ENCODE data around the gene CD2.

CD2 gene

DNA sequence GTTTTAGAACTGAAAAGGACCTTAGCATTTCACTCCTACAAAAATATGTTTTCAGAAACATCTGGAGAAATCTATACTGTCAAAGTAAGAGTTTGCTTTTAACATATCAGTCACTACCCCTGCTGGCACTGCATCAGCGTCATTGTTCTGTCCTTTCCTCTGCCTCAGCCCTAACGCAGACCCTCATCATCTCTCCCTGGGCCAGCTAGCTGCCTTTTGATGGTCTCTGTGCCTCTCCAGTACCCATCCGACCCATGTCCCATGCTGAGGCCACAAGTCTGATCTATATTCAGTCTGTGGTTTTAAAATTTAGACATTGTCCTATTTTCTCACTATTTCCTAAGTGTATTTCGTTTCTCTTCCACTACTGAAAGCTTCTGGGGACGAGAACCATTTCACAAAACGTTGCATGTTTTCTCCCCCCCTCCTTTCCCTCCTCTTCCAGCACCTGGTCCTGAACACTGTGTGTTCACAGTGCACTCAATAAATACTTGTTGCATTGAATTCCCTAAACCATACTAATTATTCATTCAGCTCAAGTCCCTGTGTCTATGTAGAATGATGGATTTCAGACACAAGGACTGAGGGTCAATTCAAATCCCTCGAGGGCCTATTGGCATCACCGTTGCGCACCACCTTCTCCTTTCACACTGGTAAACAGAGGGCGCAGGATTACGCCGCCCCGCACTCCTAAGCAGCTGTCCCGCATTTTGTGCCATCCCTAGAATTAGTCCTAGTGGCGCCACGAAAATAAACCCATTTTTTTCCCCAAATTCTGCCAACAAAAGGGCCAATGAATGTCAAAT, 53.4 kb downstream of the CD2 start:
- TF ChIP-seq, protein P1, sequence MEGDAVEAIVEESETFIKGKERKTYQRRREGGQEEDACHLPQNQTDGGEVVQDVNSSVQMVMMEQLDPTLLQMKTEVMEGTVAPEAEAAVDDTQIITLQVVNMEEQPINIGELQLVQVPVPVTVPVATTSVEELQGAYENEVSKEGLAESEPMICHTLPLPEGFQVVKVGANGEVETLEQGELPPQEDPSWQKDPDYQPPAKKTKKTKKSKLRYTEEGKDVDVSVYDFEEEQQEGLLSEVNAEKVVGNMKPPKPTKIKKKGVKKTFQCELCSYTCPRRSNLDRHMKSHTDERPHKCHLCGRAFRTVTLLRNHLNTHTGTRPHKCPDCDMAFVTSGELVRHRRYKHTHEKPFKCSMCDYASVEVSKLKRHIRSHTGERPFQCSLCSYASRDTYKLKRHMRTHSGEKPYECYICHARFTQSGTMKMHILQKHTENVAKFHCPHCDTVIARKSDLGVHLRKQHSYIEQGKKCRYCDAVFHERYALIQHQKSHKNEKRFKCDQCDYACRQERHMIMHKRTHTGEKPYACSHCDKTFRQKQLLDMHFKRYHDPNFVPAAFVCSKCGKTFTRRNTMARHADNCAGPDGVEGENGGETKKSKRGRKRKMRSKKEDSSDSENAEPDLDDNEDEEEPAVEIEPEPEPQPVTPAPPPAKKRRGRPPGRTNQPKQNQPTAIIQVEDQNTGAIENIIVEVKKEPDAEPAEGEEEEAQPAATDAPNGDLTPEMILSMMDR (conservative IDR thresholded peaks at IDR 0.05; ENCODE audit: low read depth, low read length) = no peak
- no peak for DNase-seq (ENCODE audit: low read depth)
- no peak overlapping the region for H3K4me3 ChIP-seq (ENCODE audit: low read depth, low read length)

DNA sequence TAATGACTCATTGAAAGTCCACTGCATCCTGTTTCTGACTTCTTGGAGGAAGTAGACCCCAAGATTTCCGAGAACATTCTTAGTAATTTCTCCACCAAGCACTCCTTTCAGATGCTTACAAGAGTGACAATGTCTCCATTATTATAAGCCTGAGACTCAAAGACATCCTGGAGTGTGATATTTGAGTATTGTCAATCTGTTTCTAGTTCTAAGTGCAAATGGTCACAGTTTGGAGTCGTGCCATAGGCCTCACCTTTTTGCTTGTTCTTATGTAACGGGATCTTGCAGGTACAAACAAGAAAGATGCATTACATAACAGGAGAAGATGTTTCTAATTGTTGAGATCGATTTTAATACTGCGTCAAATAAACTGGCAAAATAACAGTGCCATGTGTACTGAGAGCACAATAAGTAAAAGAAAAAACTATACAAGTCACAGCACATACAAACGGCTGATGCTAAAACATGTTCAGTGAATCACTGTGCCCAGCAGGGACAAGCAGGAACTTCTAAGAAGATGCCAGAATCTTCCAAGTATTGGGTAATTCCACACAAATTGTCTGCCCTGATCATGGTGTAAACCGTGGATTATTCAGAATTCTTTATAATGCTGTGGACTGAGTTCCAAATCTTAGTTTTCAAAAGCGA, 54.1 kb downstream of the CD2 start:
- no peak overlapping the region for H3K4me3 ChIP-seq (ENCODE audit: low read depth, low read length)
- no peak for DNase-seq (ENCODE audit: low read depth)
- TF ChIP-seq, protein P1 (conservative IDR thresholded peaks at IDR 0.05; ENCODE audit: low read depth, low read length) = no peak

DNA sequence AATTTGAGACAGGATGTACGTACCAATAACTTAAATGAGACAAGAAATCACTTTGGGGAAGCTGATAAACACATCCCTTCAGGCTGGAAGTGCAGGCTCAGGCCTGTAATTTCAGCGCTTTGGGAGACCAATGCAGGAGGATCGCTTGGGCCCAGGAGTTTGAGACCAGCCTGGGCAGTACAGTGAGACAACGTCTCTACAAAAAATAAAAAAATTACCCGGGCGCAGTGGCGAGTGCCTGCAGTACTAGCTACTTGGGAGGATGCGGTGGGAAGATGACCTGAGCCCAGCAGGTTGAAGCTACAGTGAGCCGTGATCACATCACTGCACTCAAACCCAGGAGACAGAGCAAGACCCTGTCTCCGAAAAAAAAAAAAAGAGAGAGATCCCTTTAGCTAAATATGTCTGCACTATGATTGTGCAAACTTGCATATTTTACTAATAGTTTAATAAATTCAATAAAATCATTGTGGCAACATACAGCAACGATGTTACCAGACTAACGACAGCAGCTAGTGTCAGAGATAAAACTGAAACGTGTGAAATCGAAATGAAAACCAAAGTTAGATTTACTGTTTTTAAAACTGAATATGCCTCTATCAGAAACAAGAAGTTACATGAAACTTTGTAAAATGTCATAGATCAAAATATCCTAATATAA, 54.7 kb downstream of the CD2 start:
- TF ChIP-seq, protein P1 (conservative IDR thresholded peaks at IDR 0.05; ENCODE audit: low read depth, low read length) = no peak
- DNase-seq (ENCODE audit: low read depth) = no peak
- no peak overlapping the region for H3K4me3 ChIP-seq (ENCODE audit: low read depth, low read length)

DNA sequence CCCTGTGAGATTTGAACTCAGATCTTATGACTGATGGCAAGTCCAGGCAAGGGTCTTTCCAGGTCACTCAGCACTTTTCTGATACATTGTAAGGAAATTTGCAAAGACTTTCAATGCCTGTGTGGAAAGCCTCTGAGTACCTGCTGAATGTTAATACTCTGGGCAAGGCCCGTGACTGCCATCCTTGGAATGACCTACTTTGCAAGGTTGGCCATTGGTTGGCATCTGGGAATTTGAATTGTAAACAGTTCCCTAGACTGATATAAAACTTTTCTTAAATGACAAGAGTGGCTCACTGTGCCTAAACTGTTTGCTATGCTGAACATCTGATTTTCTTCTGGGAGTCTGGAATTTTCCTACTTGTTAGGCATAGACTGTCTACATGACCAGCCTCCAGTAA, 57.1 kb downstream of the CD2 start:
- DNase-seq (ENCODE audit: low read depth) = no peak
- no peak overlapping the region for H3K4me3 ChIP-seq (ENCODE audit: low read depth, low read length)
- TF ChIP-seq, protein P1 (conservative IDR thresholded peaks at IDR 0.05; ENCODE audit: low read depth, low read length) = no peak

DNA sequence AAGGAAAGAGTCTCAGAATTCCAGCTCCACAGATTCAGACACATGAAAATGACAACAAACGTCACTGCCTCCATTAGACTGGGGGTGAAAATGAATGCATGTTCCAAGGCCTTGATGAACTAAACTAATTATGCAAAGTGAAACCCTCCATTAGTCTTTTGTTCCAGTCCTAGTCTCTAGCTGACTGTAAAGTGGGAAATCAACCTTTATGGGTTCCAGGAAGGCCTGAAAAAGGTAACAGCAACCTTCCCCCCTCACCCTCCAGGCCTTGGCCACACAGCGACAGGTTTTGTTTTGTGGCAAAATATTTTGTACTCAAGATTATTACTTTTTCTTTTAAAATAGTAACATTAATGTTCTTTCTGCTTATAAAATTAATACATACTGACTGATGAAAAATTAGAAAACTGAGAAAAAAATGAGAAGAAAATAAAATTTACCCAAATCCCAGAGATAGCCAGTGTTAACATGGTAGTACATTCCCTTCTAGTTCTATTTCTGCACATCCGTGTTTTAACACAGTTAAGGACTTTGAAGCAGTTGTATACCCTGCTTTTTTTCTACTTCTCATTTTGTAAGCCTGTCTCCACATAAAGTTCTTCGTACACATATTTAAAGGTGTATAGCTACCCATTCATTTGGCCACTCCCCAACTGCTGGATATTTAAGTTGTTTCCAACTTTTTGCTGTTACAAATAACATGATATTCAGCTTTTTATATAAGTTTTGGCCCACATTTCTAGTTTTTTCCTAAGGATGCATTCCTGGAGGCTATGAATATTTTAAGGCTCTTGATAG, 60.9 kb downstream of the CD2 start:
- TF ChIP-seq, protein P1 (conservative IDR thresholded peaks at IDR 0.05; ENCODE audit: low read depth, low read length) = no peak
- no peak for DNase-seq (ENCODE audit: low read depth)
- H3K4me3 ChIP-seq (ENCODE audit: low read depth, low read length) = no peak overlapping the region

DNA sequence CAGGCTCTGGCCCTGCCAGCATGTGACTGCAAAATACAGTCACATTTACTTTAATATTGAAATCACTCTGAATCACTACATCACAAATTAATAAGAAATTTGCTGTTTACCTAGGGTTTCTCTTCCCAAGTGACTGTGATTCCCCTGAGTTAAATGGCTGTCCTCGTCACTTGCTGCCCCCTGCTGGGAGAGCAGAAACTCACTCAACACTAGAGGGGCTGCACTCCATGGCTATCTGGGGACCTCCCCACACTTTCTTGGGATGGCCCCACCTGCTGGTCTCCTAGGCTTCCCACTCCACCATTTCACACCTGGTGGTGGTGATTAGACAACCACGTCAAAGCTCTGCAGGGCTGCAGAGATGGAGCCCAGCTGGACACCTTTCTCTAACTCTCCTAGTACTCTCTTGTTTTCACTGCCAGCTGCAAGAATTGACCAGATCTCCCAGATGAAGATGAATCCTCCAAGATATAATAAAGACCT, 63.4 kb downstream of the CD2 start:
- peak; percentile 32 for DNase-seq (ENCODE audit: low read depth)
- TF ChIP-seq, protein P1 (conservative IDR thresholded peaks at IDR 0.05; ENCODE audit: low read depth, low read length) = peak; percentile 54
- no peak overlapping the region for H3K4me3 ChIP-seq (ENCODE audit: low read depth, low read length)

Measured in choroid plexus epithelial cell (primary cell).